GM21447 (cell line): ENCODE results near the gene ELOVL2.

ENCODE experiments used
- ATAC-seq: cut with Tn5 transposase; IDR thresholded peaks from one replicate; pipeline ENCODE4 v1.9.1; 2021; ENCODE audit not compliant: unreplicated experiment

Gene ELOVL2

DNA sequence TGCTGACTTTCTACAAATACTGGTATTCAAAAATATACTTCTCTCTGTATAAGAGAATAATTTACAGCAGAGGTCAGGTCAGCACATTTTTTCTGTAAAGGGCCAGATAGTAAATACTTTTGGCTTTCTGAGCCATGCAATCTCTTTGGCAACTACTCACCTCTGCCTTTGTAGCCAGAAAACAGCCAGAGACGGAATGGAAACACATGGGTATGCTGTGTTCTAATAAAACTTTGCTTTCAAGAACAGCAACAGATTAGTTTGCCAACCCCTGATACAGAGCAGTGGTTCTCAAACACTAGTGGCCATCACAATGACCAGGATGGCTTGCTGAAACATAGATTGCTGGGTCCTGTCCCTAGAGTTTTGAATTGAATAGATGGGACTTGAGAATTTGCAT, 111.0 kb downstream of the ELOVL2 start:
- ATAC-seq: no peak
